Activated B cell treated with CpG ODN at 0.5 μM for 24 hours (primary cell): ENCODE results near the gene TLCD5. TPM values are rescaled to one million over a fixed set of nuclear protein-coding genes. Genes with fewer than 3 reads are reported as not detected.

ENCODE experiments used
- ATAC-seq: fragments of 200-7000 bp; cut with Tn5 transposase; one replicate; pipeline ENCODE4 v1.10.0; 2021; ENCODE audit warnings: low read depth, mild to moderate bottlenecking, moderate library complexity
- CTCF ChIA-PET: fragments of 350-600 bp; sonication (Branson Sonifier 250); formaldehyde crosslinking; loops from one replicate; lab custom pipeline; 2021; ENCODE audit warnings: antibody characterized with exemption; lab: Charles Lee
- POLR2A ChIA-PET: fragments of 350-600 bp; sonication (Branson Sonifier 250); formaldehyde crosslinking; loops from one replicate; lab custom pipeline; 2021; ENCODE audit warnings: antibody characterized with exemption; lab: Charles Lee
- DNase-seq: peaks from one replicate; pipeline ENCODE4 v3.0.0; 2022
- H3K27ac Mint-ChIP-seq: one replicate; pipeline ENCODE4 v1.8.0; 2020; ENCODE audit warnings: mixed read lengths
- H3K27me3 Mint-ChIP-seq: one replicate; pipeline ENCODE4 v1.8.0; 2021; ENCODE audit warnings: mixed read lengths
- H3K36me3 Mint-ChIP-seq: one replicate; pipeline ENCODE4 v1.8.0; 2021; ENCODE audit warnings: low read depth, mixed read lengths
- H3K4me1 Mint-ChIP-seq: one replicate; pipeline ENCODE4 v1.8.0; 2021; ENCODE audit warnings: mixed read lengths
- H3K4me3 Mint-ChIP-seq: one replicate; pipeline ENCODE4 v1.8.0; 2020; ENCODE audit warnings: mild to moderate bottlenecking, mixed read lengths
- H3K9me3 Mint-ChIP-seq: one replicate; pipeline ENCODE4 v1.8.0; 2020; ENCODE audit warnings: mixed read lengths
- CTCF ChIP-seq: fragments of 200-600 bp; IDR thresholded peaks from one replicate; pipeline ENCODE4 v1.8.0; 2022; ENCODE audit warnings: antibody characterized with exemption, mild to moderate bottlenecking
- intact Hi-C: fragments of 100-400 bp; cut with micrococcal nuclease; formaldehyde crosslinking; loops from one replicate; pipeline ENCODE4 v1.15.1; 2024
- total RNA-seq: library from RNA; stranded (reverse); gene quantifications from 2 replicates; pipeline ENCODE4 v1.2.3, GENCODE V29; 2022

Gene TLCD5
- total RNA-seq, 1 donor from 2014 or later = 0.22 TPM

GRCh38 chr11:120352405-120352804 lies 27.3 kb downstream of the TLCD5 start:
- CTCF ChIA-PET = no interaction called here
- Mint-ChIP-seq H3K4me3 (no peak overlapping the region), H3K27ac (no peak overlapping the region), H3K4me1 (peaks cover 3% of the 10 kb centered on the region), H3K36me3 (peaks cover 2% of the 10 kb centered on the region), H3K9me3 (no peaks in the 10 kb centered on the region), H3K27me3 (peaks cover 47% of the 10 kb centered on the region)
- DNase-seq = no peak
- TF ChIP-seq CTCF = no peak
- no peak for ATAC-seq
- intact Hi-C loops = no loop called here
- POLR2A ChIA-PET = no interaction called here

DNA sequence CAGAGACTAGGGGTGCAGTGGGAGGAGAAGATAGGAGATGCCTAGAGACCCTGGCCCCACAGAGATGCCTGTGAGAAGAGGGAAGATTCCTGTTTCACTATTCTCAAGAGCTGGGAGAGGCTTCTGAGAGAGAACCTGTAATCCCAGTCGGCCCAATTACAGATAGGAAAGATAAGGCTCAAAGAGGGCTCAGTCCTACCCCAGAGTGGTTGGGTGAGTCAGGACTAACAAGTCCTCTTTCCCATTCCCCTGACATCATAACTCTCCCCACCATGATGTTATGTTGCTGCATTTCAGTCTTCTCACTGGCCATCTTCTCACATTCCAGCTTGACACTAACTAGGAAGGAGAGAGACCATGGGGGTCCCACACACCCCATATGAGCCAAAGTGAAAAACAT lies 29.0 kb downstream of the TLCD5 start:
- intact Hi-C loops = no loop called here
- no peaks in the 10 kb centered on the region for H3K4me1 Mint-ChIP-seq
- peaks cover 41% of the 10 kb centered on the region for H3K27me3 Mint-ChIP-seq
- TF ChIP-seq CTCF = no peak
- DNase-seq (no peak), ATAC-seq (no peak)
- no peaks in the 10 kb centered on the region for H3K9me3 Mint-ChIP-seq
- no peak overlapping the region for H3K27ac Mint-ChIP-seq
- peaks cover 2% of the 10 kb centered on the region for H3K36me3 Mint-ChIP-seq
- ChIA-PET POLR2A (no interaction called here), CTCF (no interaction called here)
- H3K4me3 Mint-ChIP-seq = no peak overlapping the region

DNA sequence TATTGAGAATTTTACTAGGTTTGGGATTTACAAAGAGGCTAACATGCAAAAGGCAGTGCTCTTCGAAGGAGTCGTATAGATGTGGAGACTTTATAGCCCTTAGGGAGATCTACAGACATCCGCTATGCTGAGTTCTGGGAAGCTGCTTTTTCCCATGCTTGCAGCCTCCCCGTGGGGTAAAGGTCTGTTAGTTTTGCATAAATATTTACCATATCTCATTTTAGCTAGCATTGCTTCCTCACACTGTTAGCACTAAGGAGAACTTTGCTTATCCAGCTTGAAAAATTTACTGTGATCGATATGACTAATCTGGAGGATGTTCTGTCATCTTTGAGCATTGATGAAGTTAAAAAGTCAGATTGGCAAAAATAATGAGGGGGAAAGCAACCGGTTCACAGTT lies 29.7 kb downstream of the TLCD5 start:
- Mint-ChIP-seq H3K4me1 (no peaks in the 10 kb centered on the region), H3K27me3 (peaks cover 35% of the 10 kb centered on the region), H3K9me3 (no peaks in the 10 kb centered on the region), H3K27ac (no peak overlapping the region), H3K36me3 (peaks cover 2% of the 10 kb centered on the region), H3K4me3 (no peak overlapping the region)
- DNase-seq = no peak
- POLR2A ChIA-PET = no interaction called here
- CTCF ChIA-PET = no interaction called here
- intact Hi-C loops = no loop called here
- ATAC-seq = no peak
- no peak for TF ChIP-seq CTCF

DNA sequence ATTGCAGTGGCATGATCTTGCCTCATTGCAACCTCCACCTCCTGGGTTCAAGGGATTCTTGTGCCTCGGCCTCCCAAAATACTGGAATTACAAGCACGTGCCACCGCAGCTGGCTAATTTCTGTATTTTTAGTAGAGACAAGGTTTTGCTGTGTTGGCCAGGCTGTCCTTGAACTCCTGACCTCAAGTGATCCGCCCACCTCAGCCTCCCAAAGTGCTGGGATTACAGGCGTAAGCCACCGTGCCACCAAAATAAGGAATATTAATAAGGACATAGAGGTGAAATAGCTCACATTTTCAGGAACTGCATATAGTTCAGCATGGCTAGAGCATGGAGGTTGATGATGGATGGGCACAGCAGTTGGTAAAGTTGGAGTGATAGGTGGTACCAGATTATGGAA lies 32.5 kb downstream of the TLCD5 start:
- CTCF ChIA-PET = no interaction called here
- peaks cover 18% of the 10 kb centered on the region for H3K27me3 Mint-ChIP-seq
- POLR2A ChIA-PET = no interaction called here
- no peaks in the 10 kb centered on the region for H3K9me3 Mint-ChIP-seq
- no peak overlapping the region for H3K4me3 Mint-ChIP-seq
- no peak for TF ChIP-seq CTCF
- DNase-seq (no peak), ATAC-seq (no peak)
- intact Hi-C loops = no loop called here
- no peak overlapping the region for H3K27ac Mint-ChIP-seq
- H3K36me3 Mint-ChIP-seq = peaks cover 2% of the 10 kb centered on the region
- no peaks in the 10 kb centered on the region for H3K4me1 Mint-ChIP-seq

DNA sequence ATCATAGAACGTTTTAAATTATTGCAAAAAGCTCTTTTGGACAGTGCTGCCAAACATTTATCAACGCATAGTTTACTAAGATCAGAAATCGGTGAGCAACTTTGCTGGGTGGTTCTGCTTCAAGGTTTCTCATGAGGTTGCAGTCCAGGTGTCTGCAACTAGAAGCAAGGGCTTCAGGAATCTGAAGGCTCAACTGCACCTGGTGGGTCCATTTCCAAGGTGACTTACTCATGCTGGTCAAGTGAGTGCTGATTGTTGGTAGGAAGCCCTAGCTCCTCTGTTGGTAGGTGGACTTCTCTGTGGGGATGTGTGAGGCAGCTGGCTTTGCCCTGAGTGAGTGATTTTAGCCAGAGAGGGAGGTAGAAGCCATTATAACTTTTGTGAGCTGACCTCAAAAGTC lies 33.6 kb downstream of the TLCD5 start:
- no peak for ATAC-seq
- Mint-ChIP-seq H3K27me3 (peaks cover 11% of the 10 kb centered on the region), H3K36me3 (peaks cover 2% of the 10 kb centered on the region), H3K4me3 (no peak overlapping the region), H3K27ac (no peak overlapping the region), H3K4me1 (no peaks in the 10 kb centered on the region), H3K9me3 (no peaks in the 10 kb centered on the region)
- intact Hi-C loops = no loop called here
- DNase-seq = no peak
- TF ChIP-seq CTCF = no peak
- CTCF ChIA-PET = no interaction called here
- POLR2A ChIA-PET = no interaction called here
